GM21515 (cell line): ENCODE data around the gene AGPAT3.

Experiments
- ATAC-seq: cut with Tn5 transposase; IDR thresholded peaks from one replicate; pipeline ENCODE4 v1.9.1; 2021; ENCODE audit not compliant: unreplicated experiment

The AGPAT3 gene

GRCh38 chr21:43989401-43989800 lies 124.4 kb downstream of the AGPAT3 start:
- ATAC-seq, result no peak

GRCh38 chr21:43991447-43991991 lies 126.5 kb downstream of the AGPAT3 start:
- no peak for ATAC-seq

- no peak for ATAC-seq
Measured at GRCh38 chr21:43992121-43992520, 127.1 kb downstream of the AGPAT3 start.

- no peak for ATAC-seq
Measured at GRCh38 chr21:43993420-43993934, 128.5 kb downstream of the AGPAT3 start.

GRCh38 chr21:43994085-43994484 lies 129.1 kb downstream of the AGPAT3 start:
- ATAC-seq, result no peak

GRCh38 chr21:43994646-43995045 lies 129.6 kb downstream of the AGPAT3 start:
- ATAC-seq, result no peak

GRCh38 chr21:43995521-43996105 lies 130.6 kb downstream of the AGPAT3 start:
- no peak for ATAC-seq

GRCh38 chr21:43997766-43998742 lies 133.0 kb downstream of the AGPAT3 start:
- ATAC-seq, result no peak

GRCh38 chr21:44000360-44000759 lies 135.3 kb downstream of the AGPAT3 start:
- ATAC-seq, result no peak

- ATAC-seq, result no peak
Measured at GRCh38 chr21:44002511-44002910, 137.5 kb downstream of the AGPAT3 start.

- ATAC-seq, result no peak
Measured at GRCh38 chr21:44003307-44003966, 138.4 kb downstream of the AGPAT3 start.

GRCh38 chr21:44005071-44005470 lies 140.0 kb downstream of the AGPAT3 start:
- ATAC-seq, result no peak

GRCh38 chr21:44005593-44005992 lies 140.6 kb downstream of the AGPAT3 start:
- no peak for ATAC-seq

GRCh38 chr21:44006017-44006619 lies 141.1 kb downstream of the AGPAT3 start:
- no peak for ATAC-seq

GRCh38 chr21:44006656-44007055 lies 141.6 kb downstream of the AGPAT3 start:
- no peak for ATAC-seq

GRCh38 chr21:44010429-44010828 lies 145.4 kb downstream of the AGPAT3 start:
- ATAC-seq, result no peak

GRCh38 chr21:44011123-44011522 lies 146.1 kb downstream of the AGPAT3 start:
- no peak for ATAC-seq

- ATAC-seq, result peak; percentile 57
Measured at GRCh38 chr21:44011579-44012473, 146.8 kb downstream of the AGPAT3 start, which contains the start of gene TRAPPC10. Gene TRAPPC10, plus strand, starts transcription at chr21:44012309. Its CDS starts 185 bp downstream, at chr21:44012494.

- peak; percentile 62 for ATAC-seq
Measured at GRCh38 chr21:44012474-44013379, 147.7 kb downstream of the AGPAT3 start.
